Islet of Langerhans (tissue), 1 donor: ENCODE measurements around the gene CDC42EP1.
A peak's percentile ranks its signal among the peaks of the same experiment; 100 is the strongest.
"Not testable (repeated sequence)": the region's sequence is repeated elsewhere in the genome, so short reads cannot be mapped to it uniquely, and the experiment has no call there.

Experiments
- FAIRE-seq: peaks from one replicate; lab custom pipeline; 2011; peaks lifted over from hg19 to GRCh38; lab: Jason Lieb, UNC

Gene CDC42EP1

DNA sequence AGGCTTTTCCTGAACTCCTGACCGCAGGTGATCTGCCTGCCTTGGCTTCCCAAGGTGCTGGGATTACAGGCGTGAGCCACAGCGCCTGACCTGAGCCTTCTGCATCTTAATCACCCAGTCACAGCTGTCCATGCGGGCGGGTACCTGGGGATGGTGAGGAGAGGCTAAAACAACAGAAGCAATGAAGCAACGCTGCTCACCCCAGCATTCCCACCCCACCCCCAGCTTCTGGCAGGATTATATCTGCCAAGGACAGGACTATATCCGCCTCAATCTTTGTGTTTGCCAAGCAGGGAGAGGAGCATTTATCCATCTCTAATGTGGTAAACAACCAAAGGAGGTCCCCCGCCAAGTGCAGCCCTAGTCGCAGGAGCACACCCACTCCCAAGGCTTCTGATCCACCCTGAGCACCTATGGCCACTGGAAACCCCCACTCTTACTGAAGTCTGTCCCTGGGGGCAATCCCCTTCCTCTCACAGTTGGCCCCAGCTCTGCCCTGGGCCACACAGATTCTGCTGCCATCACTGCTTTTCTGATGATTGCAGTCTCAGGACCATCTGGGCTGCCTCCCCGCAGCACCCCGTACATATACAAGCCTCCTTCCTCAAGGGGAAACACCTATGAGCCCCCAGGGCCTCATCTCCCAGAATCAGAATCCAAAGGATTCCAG lies 28.4 kb downstream of the CDC42EP1 start:
- FAIRE-seq = no peak

DNA sequence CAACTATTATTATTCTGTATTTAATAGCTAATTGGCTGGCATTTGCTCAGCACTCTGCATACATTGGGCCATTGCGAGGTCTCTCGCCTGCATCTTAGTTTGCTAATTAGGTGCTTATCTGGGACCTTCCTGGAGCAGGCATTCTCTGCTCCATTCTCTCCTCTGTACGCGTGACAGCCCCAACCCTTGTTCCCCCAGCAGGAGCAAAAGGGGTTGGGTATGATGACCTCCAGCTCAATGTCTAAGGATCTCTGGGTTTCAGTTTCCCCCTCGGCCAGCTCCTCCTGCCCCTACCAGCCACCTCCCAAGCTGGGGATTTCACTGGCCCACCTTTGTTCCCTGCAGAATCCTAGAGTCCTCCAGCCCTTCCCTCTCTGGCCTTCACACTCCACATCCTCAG lies 29.4 kb downstream of the CDC42EP1 start:
- FAIRE-seq = no peak

DNA sequence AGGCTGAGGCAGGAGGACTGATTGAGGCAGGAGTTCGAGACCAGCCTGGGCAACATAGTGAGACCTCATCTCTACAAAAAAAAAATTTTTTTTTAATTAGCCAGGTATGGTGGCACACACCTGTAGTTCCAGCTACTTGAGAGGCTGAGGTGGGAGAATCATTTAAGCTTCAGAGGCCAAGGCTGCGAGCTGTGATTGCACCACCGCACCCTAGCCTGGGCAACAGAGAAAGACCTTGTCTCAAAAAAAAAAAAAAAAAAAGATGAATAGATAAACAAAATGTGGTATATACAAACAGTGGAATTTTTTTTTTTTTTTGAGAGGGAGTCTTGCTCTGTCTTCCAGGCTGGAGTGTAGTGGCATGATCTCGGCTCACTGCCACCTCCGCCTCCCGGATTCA lies 30.8 kb downstream of the CDC42EP1 start:
- not testable (repeated sequence) for FAIRE-seq

DNA sequence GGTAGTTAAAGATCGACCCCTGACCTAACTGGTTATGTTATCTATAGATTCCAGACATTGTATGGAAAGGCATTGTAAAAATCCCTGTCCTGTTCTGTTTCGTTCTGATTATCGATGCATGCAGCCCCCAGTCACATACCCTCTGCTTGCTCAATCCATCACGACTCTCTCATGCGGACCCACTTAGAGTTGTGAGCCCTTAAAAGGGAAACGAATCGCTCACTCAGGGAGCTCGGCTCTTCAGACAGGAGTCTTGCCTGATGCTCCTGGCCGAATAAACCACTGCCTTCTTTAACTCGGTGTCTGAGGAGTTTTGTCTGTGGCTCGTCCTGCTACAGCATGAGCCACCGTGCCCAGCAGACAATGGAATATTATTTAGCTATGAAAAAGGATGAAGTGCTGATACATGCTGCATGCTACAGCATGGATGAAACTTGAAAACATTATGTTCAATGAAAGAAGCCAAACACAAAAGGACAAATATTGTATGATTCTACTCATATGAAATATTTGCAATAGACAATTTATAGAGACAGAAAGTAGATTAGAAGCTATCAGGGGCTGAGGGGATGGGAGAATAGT lies 31.6 kb downstream of the CDC42EP1 start:
- no peak for FAIRE-seq

DNA sequence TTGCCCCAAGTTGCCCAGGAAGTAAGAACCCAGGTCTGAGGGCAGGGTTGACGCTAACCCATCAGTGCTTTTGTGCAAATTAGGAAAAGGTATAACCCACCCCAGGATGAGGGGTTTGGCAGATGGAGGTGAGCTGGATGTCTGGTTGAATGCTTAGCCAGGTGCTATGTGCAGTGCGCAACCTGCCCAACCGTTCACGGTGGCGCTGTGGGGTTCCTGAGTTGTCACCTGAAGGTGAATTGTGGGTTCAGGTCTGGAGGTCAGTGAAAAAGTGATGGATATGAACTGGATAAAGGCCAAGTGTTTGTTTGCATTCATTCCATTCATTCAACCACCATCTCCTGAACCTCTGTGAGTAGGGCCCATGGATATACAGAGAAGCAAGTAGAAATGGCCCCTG lies 34.0 kb downstream of the CDC42EP1 start:
- no peak for FAIRE-seq

DNA sequence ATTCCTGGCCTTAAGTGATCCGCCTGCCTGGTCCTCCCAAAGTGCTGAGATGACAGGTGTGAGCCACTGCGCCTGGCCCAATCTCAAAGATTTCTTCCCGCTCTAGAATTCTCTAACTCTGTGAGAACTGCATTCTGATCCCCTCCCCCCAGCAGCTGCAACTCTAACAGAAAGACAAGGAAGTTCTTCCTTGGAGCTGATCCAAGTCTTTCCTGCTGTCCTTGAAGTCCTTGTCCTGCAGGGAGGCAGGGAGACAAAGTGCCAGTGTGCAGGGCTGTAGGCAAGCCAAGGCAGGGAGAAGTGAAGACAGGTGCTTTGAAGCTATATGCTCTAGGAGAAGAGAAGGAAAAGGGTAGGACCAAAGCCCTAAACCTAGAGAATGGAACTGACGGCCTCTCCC lies 38.9 kb downstream of the CDC42EP1 start:
- no peak for FAIRE-seq

DNA sequence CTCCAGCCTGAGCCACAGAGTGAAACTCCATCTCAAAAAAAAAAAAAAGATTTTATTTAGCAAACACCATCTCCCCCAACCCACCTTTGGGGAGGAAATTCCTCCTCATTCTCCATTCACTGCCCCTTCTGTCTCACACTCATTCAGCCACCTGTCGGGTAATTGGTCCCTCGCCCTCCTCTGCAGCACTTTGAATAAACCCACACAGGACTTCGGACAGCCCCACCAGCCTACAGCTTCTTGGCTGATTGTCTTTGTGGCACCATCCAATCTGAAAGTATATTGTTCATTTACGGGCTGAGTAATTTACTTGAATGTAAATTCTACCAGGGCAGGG lies 40.9 kb downstream of the CDC42EP1 start:
- no peak for FAIRE-seq

DNA sequence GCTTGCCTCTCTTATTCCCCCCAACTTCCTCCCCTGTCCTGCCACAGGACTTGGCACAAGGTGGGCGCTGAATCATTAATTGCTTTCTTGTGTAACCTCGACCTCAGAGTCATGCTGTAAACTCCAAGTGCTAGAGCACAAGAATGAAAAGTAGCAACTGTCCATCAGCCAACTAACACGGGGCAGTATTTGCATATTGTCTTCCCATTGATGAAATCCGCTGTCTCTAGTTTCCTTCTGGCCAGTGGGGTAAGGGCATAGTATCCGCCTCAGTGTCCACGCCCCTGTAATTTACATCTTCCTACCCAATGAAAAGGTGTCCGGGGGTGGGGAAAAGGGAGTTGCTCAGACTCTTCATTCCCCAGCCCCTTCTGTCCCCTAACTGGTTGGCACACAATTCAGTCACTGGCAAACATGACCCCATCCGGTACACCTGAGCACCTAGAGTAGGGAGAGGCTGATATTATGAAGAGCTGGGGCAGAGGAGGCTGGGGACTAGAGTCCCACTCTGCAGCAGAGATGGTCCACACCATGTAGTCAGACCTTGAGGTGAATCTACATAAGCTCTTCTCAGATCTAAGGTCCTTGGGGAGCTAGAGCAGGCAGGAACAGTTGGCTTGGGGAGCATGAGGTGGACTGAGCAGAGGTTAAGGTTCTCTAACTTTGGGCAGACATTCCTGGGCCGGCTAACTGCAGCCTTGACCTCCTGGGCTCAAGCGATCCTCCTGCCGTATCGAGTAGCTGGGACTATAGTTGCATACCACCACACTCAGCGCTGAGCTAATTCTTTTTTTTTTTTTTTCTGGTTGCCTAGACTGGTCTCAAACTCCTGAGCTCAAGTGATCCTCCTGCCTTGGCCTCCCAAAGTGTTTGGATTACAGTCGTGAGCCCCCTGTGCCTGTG lies 41.5 kb downstream of the CDC42EP1 start:
- no peak for FAIRE-seq

DNA sequence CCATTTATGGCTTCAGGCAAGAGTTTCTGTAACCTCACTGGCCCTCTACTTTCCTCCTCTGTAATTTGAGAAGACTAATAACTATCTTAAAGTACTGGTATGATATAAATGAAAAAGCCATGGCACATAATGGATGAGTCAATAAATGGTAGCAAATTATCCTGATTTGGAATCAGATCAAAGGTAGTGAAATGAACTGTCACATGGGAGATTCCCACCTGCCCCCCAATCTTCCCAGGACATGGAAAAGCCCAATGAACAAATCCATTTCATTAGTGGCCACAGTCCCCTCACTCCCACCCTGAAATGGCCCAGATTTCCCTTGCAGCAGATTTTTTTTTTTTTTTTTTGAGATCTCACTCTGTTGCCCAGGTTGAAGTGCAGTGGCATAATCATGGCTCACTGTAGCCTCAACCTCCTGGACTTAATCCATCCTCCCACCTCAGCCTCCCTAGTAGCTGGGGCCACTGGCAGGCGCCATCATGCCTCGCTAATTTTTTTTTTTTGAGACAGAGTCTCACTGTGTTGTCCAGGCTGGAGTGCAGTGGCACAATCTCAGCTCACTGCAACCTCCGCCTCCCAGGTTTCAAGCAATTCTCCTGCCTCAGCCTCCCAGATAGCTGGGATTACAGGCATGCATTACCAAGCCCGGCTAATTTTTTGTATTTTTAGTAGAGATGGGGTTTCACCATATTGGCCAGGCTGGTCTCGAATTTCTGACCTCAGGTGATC lies 42.4 kb downstream of the CDC42EP1 start:
- FAIRE-seq = not testable (repeated sequence)

DNA sequence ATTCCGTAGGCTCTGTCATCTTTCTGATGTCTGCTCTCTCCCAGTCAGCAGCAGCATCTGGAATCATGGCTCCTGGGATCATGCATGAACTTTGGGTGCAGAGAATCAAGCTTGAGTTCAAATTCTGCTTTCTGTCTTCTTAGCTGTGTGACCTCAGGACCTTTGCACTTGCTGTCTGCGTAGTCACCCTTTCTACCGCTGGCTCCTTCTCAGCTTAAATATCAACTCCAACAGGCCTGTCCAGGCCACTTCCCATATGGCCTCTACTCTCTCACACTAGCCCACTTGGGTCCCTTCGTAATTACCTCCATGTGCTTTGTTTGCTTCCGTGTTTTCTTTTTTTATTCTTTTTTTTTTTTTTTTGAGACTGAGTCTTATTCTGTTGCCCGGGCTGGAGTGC lies 43.8 kb downstream of the CDC42EP1 start:
- no peak for FAIRE-seq

DNA sequence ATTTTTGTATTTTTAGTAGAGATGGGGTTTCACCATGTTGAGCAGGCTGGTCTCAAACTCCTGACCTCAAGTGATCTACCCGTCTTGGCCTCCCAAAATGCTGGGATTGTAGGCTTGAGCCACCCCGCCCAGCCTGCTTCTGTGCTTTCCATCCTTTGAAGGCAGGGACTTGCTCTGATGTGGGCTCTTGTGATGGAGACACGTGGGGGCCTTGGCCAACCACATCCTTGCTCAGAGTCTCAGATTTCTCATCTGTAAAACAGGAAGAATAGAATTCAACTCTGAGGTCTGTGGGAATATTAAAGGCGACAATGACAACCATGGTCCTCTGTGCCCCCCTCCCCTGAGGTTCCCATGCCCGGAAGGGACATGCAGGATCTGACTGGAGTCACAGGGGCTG lies 44.6 kb downstream of the CDC42EP1 start:
- FAIRE-seq = no peak

DNA sequence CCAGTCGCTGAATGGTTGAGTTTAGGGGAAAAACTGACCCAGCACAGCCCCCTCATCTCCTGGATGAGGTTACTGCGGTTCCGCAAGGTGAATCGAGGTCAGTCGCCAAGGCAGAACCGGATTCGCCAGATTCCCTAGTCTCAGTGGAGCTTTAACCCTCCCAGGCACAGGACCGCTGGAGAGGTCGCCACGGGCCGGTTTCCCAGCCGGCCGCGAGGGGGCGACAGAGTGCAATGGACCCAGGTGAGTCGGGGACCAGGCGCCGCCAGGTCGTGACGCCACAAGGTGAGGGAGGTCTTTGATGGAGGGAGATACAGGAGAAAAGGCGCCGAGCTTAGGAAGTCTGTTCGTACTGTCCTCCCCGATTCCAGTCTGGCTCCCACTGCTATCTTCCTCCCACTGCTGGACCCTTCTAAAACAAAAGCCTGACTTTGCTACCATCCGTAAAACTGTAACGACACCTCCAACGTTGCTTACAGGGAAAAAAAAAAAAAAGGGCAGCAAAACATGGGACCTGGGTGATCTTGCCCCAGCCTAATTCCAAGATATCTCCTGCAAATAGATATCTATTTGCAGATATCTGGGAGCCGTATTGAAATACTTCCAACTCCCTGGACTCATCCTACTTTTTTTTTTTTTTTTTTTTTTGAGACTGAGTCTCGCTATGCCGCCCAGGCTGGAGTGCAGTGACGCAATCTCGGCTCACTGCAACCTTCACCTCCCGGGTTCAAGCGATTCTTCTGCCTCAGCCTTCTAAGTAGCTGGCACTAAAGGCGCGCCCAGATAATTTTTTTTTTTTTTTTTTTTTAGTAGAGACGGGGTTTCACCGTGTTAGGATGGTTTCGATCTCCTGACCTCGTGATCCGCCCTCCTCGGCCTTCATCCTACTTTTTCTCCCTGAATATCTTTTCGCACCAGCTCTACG lies 47.0 kb downstream of the CDC42EP1 start:
- FAIRE-seq = peak; percentile 60

DNA sequence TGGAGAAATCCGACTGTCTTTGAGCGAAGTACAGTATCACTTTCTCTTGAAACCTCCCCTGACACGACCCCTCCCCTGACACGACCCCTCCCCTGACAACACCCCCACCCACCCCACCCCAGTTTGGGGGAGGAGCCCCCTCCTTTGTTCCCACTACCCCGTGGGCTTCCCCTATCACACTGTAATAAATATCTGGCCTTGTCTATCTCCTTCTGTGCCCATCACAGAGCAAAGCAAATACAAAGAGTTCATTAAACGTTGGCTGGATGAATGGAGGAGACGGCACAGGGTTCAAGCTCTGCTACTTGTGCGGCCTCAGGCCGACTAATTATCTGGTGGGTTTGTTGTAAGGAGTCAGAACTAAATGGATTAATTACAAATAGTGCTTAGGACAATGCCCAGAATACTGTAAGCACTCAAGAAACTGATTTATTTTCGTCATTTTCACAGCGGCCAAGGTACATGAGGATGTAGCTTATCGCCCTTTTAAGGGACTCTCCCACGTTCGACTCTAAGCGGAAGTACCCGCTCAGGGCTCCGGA lies 47.7 kb downstream of the CDC42EP1 start:
- FAIRE-seq = peak; percentile 51

DNA sequence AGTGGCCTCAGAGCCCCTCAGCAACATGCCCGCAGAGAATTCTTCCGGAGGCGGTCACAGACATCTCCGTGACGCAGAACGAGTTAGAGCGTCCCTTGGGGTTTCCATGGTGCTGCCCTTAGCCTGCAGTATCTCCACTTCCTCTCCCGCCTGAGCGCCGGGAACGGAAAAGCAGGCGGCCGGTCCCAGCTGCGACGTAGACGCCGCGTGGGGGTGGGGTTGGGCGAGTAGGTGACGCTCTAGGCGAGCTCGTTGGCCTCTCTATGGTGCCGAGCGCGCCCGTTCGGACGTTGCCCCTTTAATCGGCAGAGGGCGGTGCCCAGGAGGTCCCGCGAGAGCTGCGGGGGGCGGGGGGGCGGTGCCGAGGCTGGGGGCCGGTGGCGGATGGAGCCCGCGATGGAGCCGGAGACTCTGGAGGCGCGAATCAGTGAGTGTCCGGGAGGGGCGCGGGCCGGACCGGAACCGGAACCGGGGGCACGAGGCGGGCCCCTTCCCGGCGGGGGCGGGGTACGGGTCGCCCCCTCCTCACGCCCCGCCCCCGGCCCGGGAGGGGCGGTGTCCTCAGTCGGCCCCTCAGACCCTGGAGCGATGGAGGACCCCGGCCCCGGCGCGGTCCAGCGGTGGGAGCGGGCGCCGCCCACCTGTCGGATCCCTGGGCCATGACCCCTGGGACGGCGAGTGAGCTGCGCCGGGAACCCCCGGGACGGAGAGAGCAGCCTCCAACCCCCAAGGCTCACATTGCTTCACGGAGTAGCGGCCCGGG lies 48.4 kb downstream of the CDC42EP1 start, which contains the start of gene GGA1:
GGA1 (plus strand) TSS at position 358 of the 763 bp plus-strand sequence; CDS start at position 385, 27 bp downstream.
- no peak for FAIRE-seq

DNA sequence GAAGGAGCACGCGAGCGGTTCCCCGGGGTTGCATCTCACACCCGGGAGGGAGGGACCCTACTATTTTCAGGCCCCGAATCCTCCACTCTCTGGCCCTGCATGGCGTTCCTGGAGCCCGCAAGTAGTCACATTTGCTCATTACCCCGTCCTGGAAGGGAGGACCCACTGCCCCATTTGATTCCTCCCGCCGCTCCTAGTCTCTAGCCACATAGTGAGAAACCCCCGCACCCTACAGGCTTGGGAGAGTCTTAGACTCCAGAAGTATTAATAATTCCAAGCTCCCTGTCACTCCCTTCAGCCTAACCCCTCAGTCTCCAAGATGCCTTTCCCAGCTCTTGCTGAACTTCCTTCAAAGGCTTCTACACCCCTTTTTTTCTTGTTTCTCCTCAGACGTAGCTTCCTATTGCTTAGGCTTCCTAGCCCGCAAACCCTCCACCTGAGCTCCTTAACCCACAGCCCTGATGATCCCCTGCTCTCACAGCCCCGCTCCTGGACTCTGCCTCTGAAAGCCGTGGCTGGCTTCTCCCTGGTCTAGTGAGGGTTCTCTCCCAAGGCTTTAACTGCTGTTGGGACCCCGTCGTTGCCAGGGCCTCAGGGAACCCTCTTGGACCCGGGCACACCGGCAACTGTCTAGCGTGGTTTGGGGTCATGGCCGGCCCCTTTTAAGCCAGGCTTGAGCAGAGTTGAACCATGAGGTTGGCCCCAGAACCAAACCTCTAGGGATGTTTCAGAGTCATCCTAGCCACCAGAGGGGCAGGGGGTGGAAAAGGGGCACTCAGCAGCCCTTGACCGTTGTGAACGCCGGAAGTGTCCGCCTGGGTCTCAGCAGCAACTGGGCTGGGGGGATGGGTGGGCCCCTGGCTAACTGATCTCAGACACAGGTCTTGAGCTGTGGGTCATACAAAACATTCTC lies 49.2 kb downstream of the CDC42EP1 start:
- FAIRE-seq = no peak

DNA sequence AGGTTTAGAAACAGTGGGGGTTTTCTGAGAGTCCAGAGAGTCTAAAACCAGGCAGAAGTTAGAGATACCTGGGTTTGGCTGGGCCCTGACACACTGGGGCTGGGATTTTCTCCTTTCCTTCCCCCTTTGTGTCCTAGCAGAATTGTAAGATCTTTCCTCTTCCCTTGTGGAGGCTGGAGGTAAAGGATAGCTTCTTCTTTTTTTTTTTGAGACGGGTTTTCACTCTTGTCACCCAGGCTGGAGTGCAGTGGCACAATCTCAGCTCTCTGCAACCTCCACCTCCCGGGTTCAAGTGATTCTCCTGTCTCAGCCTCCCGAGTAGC lies 49.8 kb downstream of the CDC42EP1 start:
- not testable (repeated sequence) for FAIRE-seq

DNA sequence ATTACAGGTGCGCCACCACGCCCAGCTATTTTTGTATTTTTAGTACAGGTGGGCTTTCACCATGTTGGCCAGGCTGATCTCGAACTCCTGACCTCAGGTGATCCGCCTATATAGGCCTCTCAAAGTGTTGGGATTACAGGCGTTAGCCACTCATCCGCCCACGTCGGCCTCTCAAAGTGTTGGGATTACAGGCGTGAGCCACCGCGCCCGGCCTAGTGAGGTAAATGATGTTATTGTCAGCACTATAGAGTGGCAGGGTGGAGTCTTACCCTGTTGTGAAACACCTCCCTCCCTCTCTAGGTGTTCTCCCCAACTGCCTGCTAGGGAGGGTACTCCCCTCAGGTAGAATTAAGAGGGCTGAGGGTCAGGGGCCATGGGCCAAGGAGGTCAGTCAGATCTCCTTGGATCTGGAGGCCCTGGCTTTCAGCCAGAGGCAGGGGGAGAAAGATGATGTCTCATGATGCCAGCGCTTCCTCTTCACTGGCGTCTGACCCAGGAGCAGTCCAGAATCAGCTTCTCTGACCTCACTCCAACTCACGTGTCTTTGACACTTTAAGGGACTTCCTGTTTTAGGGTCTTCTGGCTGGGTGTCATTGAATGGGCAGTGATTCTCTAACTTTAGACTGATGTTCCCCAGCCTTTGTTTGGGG lies 50.3 kb downstream of the CDC42EP1 start:
- FAIRE-seq = no peak

DNA sequence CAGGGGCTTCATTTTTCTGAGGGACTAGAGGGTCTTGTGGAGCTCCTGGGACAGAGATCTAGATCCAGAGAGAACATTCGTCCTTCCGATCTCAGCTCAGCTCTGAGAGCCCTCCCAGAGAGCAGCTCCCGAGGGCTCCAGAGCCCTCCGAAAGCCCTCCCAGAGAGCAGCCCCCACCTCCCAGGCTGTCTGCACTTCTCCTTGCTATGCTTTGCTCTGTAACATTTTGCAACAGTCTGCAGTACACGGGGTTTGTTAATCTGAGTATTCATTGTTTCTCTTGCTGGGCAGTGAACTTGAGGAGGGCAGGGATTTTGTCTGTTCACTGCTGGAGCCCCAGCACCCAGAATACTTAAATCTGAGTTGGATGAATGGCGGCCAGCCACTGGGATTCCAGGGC lies 50.9 kb downstream of the CDC42EP1 start:
- FAIRE-seq = no peak
